ENCODE results near the gene TARBP1.
"Not testable (repeated sequence)": the region's sequence is repeated elsewhere in the genome, so short reads cannot be mapped to it uniquely, and the experiment has no call there.

Gene TARBP1

GRCh38 chr1:234478481-234479309 is at the start of gene TARBP1:
TARBP1 (minus strand) TSS chr1:234479179; CDS start chr1:234479103, 76 bp downstream.
- peak; percentile 65 for DNase-seq

GRCh38 chr1:234528074-234528865 is 49.3 kb upstream of the TARBP1 start:
- DNase-seq: no peak

GRCh38 chr1:234527346-234527745 is 48.4 kb upstream of the TARBP1 start:
- no peak for DNase-seq

- no peak for DNase-seq
These were observed 47.9 kb upstream of the TARBP1 start for GRCh38 chr1:234526922-234527321.

- no peak for DNase-seq
These were observed 46.3 kb upstream of the TARBP1 start for GRCh38 chr1:234525099-234525799.

GRCh38 chr1:234521836-234522235 is 42.9 kb upstream of the TARBP1 start:
- no peak for DNase-seq

- no peak for DNase-seq
These were observed 42.2 kb upstream of the TARBP1 start for GRCh38 chr1:234520908-234521817.

- no peak for DNase-seq
These were observed 40.5 kb upstream of the TARBP1 start for GRCh38 chr1:234519506-234519905.

- DNase-seq: no peak
These were observed 39.9 kb upstream of the TARBP1 start for GRCh38 chr1:234518876-234519275.

GRCh38 chr1:234518086-234518485 is 39.1 kb upstream of the TARBP1 start:
- DNase-seq: not testable (repeated sequence)

- no peak for DNase-seq
These were observed 38.3 kb upstream of the TARBP1 start for GRCh38 chr1:234517110-234517802.

GRCh38 chr1:234515821-234516241 is 36.9 kb upstream of the TARBP1 start:
- DNase-seq: no peak

GRCh38 chr1:234515411-234515810 is 36.4 kb upstream of the TARBP1 start:
- no peak for DNase-seq

- DNase-seq: no peak
These were observed 33.5 kb upstream of the TARBP1 start for GRCh38 chr1:234512451-234512861.

- DNase-seq: no peak
These were observed 30.7 kb upstream of the TARBP1 start for GRCh38 chr1:234509457-234510328.

GRCh38 chr1:234507626-234508387 is 28.8 kb upstream of the TARBP1 start:
- DNase-seq: no peak

- DNase-seq: no peak
These were observed 28.1 kb upstream of the TARBP1 start for GRCh38 chr1:234507089-234507488.

- DNase-seq: no peak
These were observed 26.8 kb upstream of the TARBP1 start for GRCh38 chr1:234505769-234506102.

GRCh38 chr1:234504969-234505768 is 26.2 kb upstream of the TARBP1 start:
- no peak for DNase-seq
